ENCODE measurements around the gene MTRFR.

Gene MTRFR

GRCh38 chr12:123267335-123267920, 34.2 kb downstream of the MTRFR start:
- CTCF ChIA-PET = no interaction called here
- no peak for DNase-seq (ENCODE audit: extremely low spot score)
- TF ChIP-seq FOXK2 (IDR thresholded peaks at IDR 0.05) (no peak), BHLHE40 (IDR thresholded peaks at IDR 0.05; ENCODE audit: borderline replicate concordance) (no peak), SUZ12 (IDR thresholded peaks at IDR 0.05) (no peak), PKNOX1 (IDR thresholded peaks at IDR 0.05) (no peak), LEF1 (IDR thresholded peaks at IDR 0.05; ENCODE audit: borderline replicate concordance) (no peak), FOXM1 (IDR thresholded peaks at IDR 0.05; ENCODE audit: borderline replicate concordance) (no peak), TARDBP (IDR thresholded peaks at IDR 0.05) (no peak), ELF4 (IDR thresholded peaks at IDR 0.05) (no peak), NFRKB (IDR thresholded peaks at IDR 0.05) (no peak), SP1 (IDR thresholded peaks at IDR 0.05) (no peak), FOXA1 (IDR thresholded peaks at IDR 0.05) (no peak), CTBP1 (IDR thresholded peaks at IDR 0.05; ENCODE audit: borderline replicate concordance) (no peak), ARNT (IDR thresholded peaks at IDR 0.05) (no peak), L3MBTL2 (conservative IDR thresholded peaks at IDR 0.05) (no peak), HDGF (IDR thresholded peaks at IDR 0.05; ENCODE audit: borderline replicate concordance) (no peak)
- POLR2A ChIA-PET = interaction anchor here (0.6 to 1.5 kb wide), 4 partner anchors 11 to 45 kb away, joined by 3 to 5 read pairs (median 3); partner anchors contain the start of genes MPHOSPH9 and MTRFR

- CTCF ChIA-PET = no interaction called here
- no peak for DNase-seq (ENCODE audit: extremely low spot score)
- POLR2A ChIA-PET = interaction anchor here (0.6 to 2.1 kb wide), 5 partner anchors 10 to 97 kb away, joined by 3 to 8 read pairs (median 3); partner anchors contain the start of genes MPHOSPH9 and MTRFR
These were observed 35.0 kb downstream of the MTRFR start for GRCh38 chr12:123267991-123268843.

GRCh38 chr12:123268850-123269249, 35.6 kb downstream of the MTRFR start:
- no peak for TF ChIP-seq L3MBTL2 (conservative IDR thresholded peaks at IDR 0.05)
- no peak for TF ChIP-seq BHLHE40 (IDR thresholded peaks at IDR 0.05; ENCODE audit: borderline replicate concordance)
- TF ChIP-seq FOXK2 (IDR thresholded peaks at IDR 0.05) = no peak
- no peak for TF ChIP-seq NFRKB (IDR thresholded peaks at IDR 0.05)
- no peak for TF ChIP-seq FOXA1 (IDR thresholded peaks at IDR 0.05)
- no peak for TF ChIP-seq HDGF (IDR thresholded peaks at IDR 0.05; ENCODE audit: borderline replicate concordance)
- TF ChIP-seq FOXM1 (IDR thresholded peaks at IDR 0.05; ENCODE audit: borderline replicate concordance) = no peak
- TF ChIP-seq SUZ12 (IDR thresholded peaks at IDR 0.05) = no peak
- TF ChIP-seq ELF4 (IDR thresholded peaks at IDR 0.05) = no peak
- TF ChIP-seq ARNT (IDR thresholded peaks at IDR 0.05) = no peak
- TF ChIP-seq PKNOX1 (IDR thresholded peaks at IDR 0.05) = no peak
- TF ChIP-seq CTBP1 (IDR thresholded peaks at IDR 0.05; ENCODE audit: borderline replicate concordance) = no peak
- no peak for TF ChIP-seq SP1 (IDR thresholded peaks at IDR 0.05)
- TF ChIP-seq ZNF384 (IDR thresholded peaks at IDR 0.05) = no peak
- TF ChIP-seq LEF1 (IDR thresholded peaks at IDR 0.05; ENCODE audit: borderline replicate concordance) = no peak
- no peak for TF ChIP-seq TARDBP (IDR thresholded peaks at IDR 0.05)
- POLR2A ChIA-PET = interaction anchor here (1.1 to 2.1 kb wide), 2 partner anchors 36 to 97 kb away, joined by 3 to 8 read pairs; partner anchors contain the start of genes MPHOSPH9 and MTRFR
- CTCF ChIA-PET = no interaction called here
- no peak for DNase-seq (ENCODE audit: extremely low spot score)

More at GRCh38 chr12:123267991-123268843, 35.0 kb downstream of the MTRFR start:
- TF ChIP-seq FOXK2 (IDR thresholded peaks at IDR 0.05) = no peak
- no peak for TF ChIP-seq SP1 (IDR thresholded peaks at IDR 0.05)
- no peak for TF ChIP-seq FOXM1 (IDR thresholded peaks at IDR 0.05; ENCODE audit: borderline replicate concordance)
- no peak for TF ChIP-seq NFRKB (IDR thresholded peaks at IDR 0.05)
- no peak for TF ChIP-seq LEF1 (IDR thresholded peaks at IDR 0.05; ENCODE audit: borderline replicate concordance)
- no peak for TF ChIP-seq ZNF384 (IDR thresholded peaks at IDR 0.05)
- TF ChIP-seq L3MBTL2 (conservative IDR thresholded peaks at IDR 0.05) = no peak
- no peak for TF ChIP-seq TARDBP (IDR thresholded peaks at IDR 0.05)
- TF ChIP-seq HDGF (IDR thresholded peaks at IDR 0.05; ENCODE audit: borderline replicate concordance) = no peak
- no peak for TF ChIP-seq ELF4 (IDR thresholded peaks at IDR 0.05)
- TF ChIP-seq ARNT (IDR thresholded peaks at IDR 0.05) = no peak
- no peak for TF ChIP-seq CTBP1 (IDR thresholded peaks at IDR 0.05; ENCODE audit: borderline replicate concordance)
- TF ChIP-seq FOXA1 (IDR thresholded peaks at IDR 0.05) = no peak
- no peak for TF ChIP-seq SUZ12 (IDR thresholded peaks at IDR 0.05)

GRCh38 chr12:123269395-123269892, 36.2 kb downstream of the MTRFR start:
- ChIA-PET CTCF (interaction anchor here (0.9 kb wide), 1 partner anchor 36 kb away, joined by 3 read pairs; the partner anchor contains the start of genes MPHOSPH9 and MTRFR), POLR2A (interaction anchor here (2.1 kb wide), 1 partner anchor 36 kb away, joined by 8 read pairs; the partner anchor contains the start of genes MPHOSPH9 and MTRFR)

GRCh38 chr12:123269896-123270213, 36.6 kb downstream of the MTRFR start:
- TF ChIP-seq LEF1 (IDR thresholded peaks at IDR 0.05; ENCODE audit: borderline replicate concordance) (no peak), ZNF384 (IDR thresholded peaks at IDR 0.05) (no peak), ARNT (IDR thresholded peaks at IDR 0.05) (no peak), L3MBTL2 (conservative IDR thresholded peaks at IDR 0.05) (no peak), SP1 (IDR thresholded peaks at IDR 0.05) (no peak), FOXK2 (IDR thresholded peaks at IDR 0.05) (no peak), HDGF (IDR thresholded peaks at IDR 0.05; ENCODE audit: borderline replicate concordance) (no peak), PKNOX1 (IDR thresholded peaks at IDR 0.05) (no peak), CTBP1 (IDR thresholded peaks at IDR 0.05; ENCODE audit: borderline replicate concordance) (no peak), NFRKB (IDR thresholded peaks at IDR 0.05) (no peak), SUZ12 (IDR thresholded peaks at IDR 0.05) (no peak), FOXA1 (IDR thresholded peaks at IDR 0.05) (no peak)
- ChIA-PET CTCF (interaction anchor here (0.9 kb wide), 1 partner anchor 37 kb away, joined by 3 read pairs; the partner anchor contains the start of genes MPHOSPH9 and MTRFR), POLR2A (interaction anchor here (2.1 kb wide), 1 partner anchor 37 kb away, joined by 8 read pairs; the partner anchor contains the start of genes MPHOSPH9 and MTRFR)
- DNase-seq (ENCODE audit: extremely low spot score) = no peak

More at GRCh38 chr12:123269395-123269892, 36.2 kb downstream of the MTRFR start:
- DNase-seq (ENCODE audit: extremely low spot score) = no peak
- TF ChIP-seq LEF1 (IDR thresholded peaks at IDR 0.05; ENCODE audit: borderline replicate concordance) = no peak
- no peak for TF ChIP-seq FOXM1 (IDR thresholded peaks at IDR 0.05; ENCODE audit: borderline replicate concordance)
